ENCODE measurements around the gene PTPRM. TPM values are rescaled to one million over a fixed set of nuclear protein-coding genes. Genes with fewer than 3 reads are reported as not detected.

PTPRM gene
- total RNA-seq, 4 donors from 2014 or later = 22.5 to 92.5 (median 39.2) TPM

- Histone ChIP-seq H3K27me3 (no peaks in the 10 kb centered on the region), H3K4me1 (no peaks in the 10 kb centered on the region), H3K4me3 (no peak overlapping the region), H3K27ac (no peak overlapping the region), H3K9me3 (no peaks in the 10 kb centered on the region), H3K36me3 (no peaks in the 10 kb centered on the region)
- intact Hi-C loops (cut with DNase I; ENCODE audit: low total_unique reads) (no loop called here), in situ Hi-C loops (cut with MboI; ENCODE audit: low pct_ligation_motif_present in 1 of 4, low pct_unique_long_range_greater_than_20kb in 1 of 4, low sequenced_read_pairs in 3 of 4) (no loop called here)
- no peak for DNase-seq
- WGBS, 2 donors (ENCODE audit: low coverage in 1 of 2) = 84 to 92% methylated on average over 4 of the region's 4 CpGs
- TF ChIP-seq POLR2AphosphoS5 (IDR thresholded peaks at IDR 0.05) (no peak), CTCF (IDR thresholded peaks at IDR 0.05) (no peak), EP300 (IDR thresholded peaks at IDR 0.05; ENCODE audit: low read depth) (no peak), POLR2A (IDR thresholded peaks at IDR 0.05) (no peak)
Measured at GRCh38 chr18:8163286-8163959, 596.3 kb downstream of the PTPRM start.

GRCh38 chr18:8165095-8165494, 598.0 kb downstream of the PTPRM start:
- in situ Hi-C loops (cut with MboI; ENCODE audit: low pct_ligation_motif_present in 1 of 4, low pct_unique_long_range_greater_than_20kb in 1 of 4, low sequenced_read_pairs in 3 of 4) = no loop called here
- no peak overlapping the region for H3K4me3 ChIP-seq
- no peaks in the 10 kb centered on the region for H3K36me3 ChIP-seq
- H3K27ac ChIP-seq = no peak overlapping the region
- intact Hi-C loops (cut with DNase I; ENCODE audit: low total_unique reads) = no loop called here
- no peaks in the 10 kb centered on the region for H3K4me1 ChIP-seq
- no peaks in the 10 kb centered on the region for H3K9me3 ChIP-seq
- H3K27me3 ChIP-seq = no peaks in the 10 kb centered on the region
- 84 to 88% methylated on average over 4 to 6 of the region's 6 CpGs for WGBS, 2 donors (ENCODE audit: low coverage in 1 of 2)
- no peak for TF ChIP-seq POLR2A (IDR thresholded peaks at IDR 0.05)
- no peak for TF ChIP-seq CTCF (IDR thresholded peaks at IDR 0.05)
- TF ChIP-seq EP300 (IDR thresholded peaks at IDR 0.05; ENCODE audit: low read depth) = no peak
- TF ChIP-seq POLR2AphosphoS5 (IDR thresholded peaks at IDR 0.05) = no peak
- DNase-seq = no peak

- Histone ChIP-seq H3K27ac (no peak overlapping the region), H3K27me3 (no peaks in the 10 kb centered on the region), H3K9me3 (no peaks in the 10 kb centered on the region), H3K4me1 (no peaks in the 10 kb centered on the region), H3K36me3 (no peaks in the 10 kb centered on the region), H3K4me3 (no peak overlapping the region)
- in situ Hi-C loops (cut with MboI; ENCODE audit: low pct_ligation_motif_present in 1 of 4, low pct_unique_long_range_greater_than_20kb in 1 of 4, low sequenced_read_pairs in 3 of 4) (no loop called here), intact Hi-C loops (cut with DNase I; ENCODE audit: low total_unique reads) (no loop called here)
- TF ChIP-seq EP300 (IDR thresholded peaks at IDR 0.05; ENCODE audit: low read depth) = no peak
- no peak for TF ChIP-seq POLR2AphosphoS5 (IDR thresholded peaks at IDR 0.05)
- DNase-seq = no peak
- 87% methylated on average over 2 of the region's 2 CpGs; no CpG with 5 or more reads in 1 of the 2 donors for whole genome bisulfite sequencing, 2 donors (ENCODE audit: low coverage in 1 of 2)
Measured at GRCh38 chr18:8167026-8167425, 599.9 kb downstream of the PTPRM start.

- WGBS, 2 donors (ENCODE audit: low coverage in 1 of 2) = 82% methylated on average over 4 of the region's 4 CpGs; no CpG with 5 or more reads in 1 of the 2 donors
- in situ Hi-C loops (cut with MboI; ENCODE audit: low pct_ligation_motif_present in 1 of 4, low pct_unique_long_range_greater_than_20kb in 1 of 4, low sequenced_read_pairs in 3 of 4) = no loop called here
- H3K4me3 ChIP-seq = no peak overlapping the region
- no peaks in the 10 kb centered on the region for H3K4me1 ChIP-seq
- no peak for DNase-seq
- no peak overlapping the region for H3K27ac ChIP-seq
- no peaks in the 10 kb centered on the region for H3K9me3 ChIP-seq
- no peak for TF ChIP-seq EP300 (IDR thresholded peaks at IDR 0.05; ENCODE audit: low read depth)
- no peak for TF ChIP-seq POLR2A (IDR thresholded peaks at IDR 0.05)
- no peak for TF ChIP-seq CTCF (IDR thresholded peaks at IDR 0.05)
- intact Hi-C loops (cut with DNase I; ENCODE audit: low total_unique reads) = no loop called here
- no peaks in the 10 kb centered on the region for H3K27me3 ChIP-seq
- no peaks in the 10 kb centered on the region for H3K36me3 ChIP-seq
Measured at GRCh38 chr18:8167673-8168072, 600.6 kb downstream of the PTPRM start.

DNA sequence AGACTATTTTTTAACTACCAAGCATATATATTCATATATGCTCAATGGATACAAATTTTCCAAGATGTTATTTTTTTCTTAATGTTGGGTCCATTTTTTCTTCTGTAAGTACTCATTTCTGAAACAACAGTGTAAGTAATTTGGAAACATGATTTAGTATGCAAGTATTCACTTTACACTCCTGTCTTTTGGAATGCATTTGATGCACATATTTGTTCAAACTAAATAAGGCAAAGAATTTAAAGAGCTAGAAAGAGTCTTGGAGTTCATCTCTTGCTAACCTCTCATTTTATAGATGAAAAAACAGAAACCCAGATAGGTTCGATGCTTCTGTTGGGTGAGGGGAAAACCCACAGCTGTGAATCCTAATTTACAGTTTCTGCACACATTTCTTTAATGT, 602.6 kb downstream of the PTPRM start:
- Histone ChIP-seq H3K4me1 (no peaks in the 10 kb centered on the region), H3K9me3 (no peaks in the 10 kb centered on the region), H3K27me3 (no peaks in the 10 kb centered on the region), H3K36me3 (no peaks in the 10 kb centered on the region), H3K4me3 (no peak overlapping the region), H3K27ac (no peak overlapping the region)
- 69 to 80% methylated on average over 1 of the region's 1 CpG for WGBS, 2 donors (ENCODE audit: low coverage in 1 of 2)
- intact Hi-C loops (cut with DNase I; ENCODE audit: low total_unique reads) (no loop called here), in situ Hi-C loops (cut with MboI; ENCODE audit: low pct_ligation_motif_present in 1 of 4, low pct_unique_long_range_greater_than_20kb in 1 of 4, low sequenced_read_pairs in 3 of 4) (no loop called here)
- TF ChIP-seq CTCF (IDR thresholded peaks at IDR 0.05) (no peak), POLR2A (IDR thresholded peaks at IDR 0.05) (no peak), POLR2AphosphoS5 (IDR thresholded peaks at IDR 0.05) (no peak), EP300 (IDR thresholded peaks at IDR 0.05; ENCODE audit: low read depth) (no peak)
- no peak for DNase-seq
